K562 (cell line): ENCODE results near the gene SGK1. TPM values are rescaled to one million over a fixed set of nuclear protein-coding genes. Genes with fewer than 3 reads are reported as not detected.

Experiments used
- BRD9 ChIP-seq: fragments of 450-650 bp; IDR thresholded peaks from 2 replicates; pipeline ENCODE4 v1.6.1; 2018; ENCODE audit warnings: low read depth; ENCODE audit not compliant: partially characterized antibody
- CCNT2 ChIP-seq: IDR thresholded peaks from 2 replicates; pipeline ENCODE4 v1.6.1; 2011; ENCODE audit warnings: borderline replicate concordance, low read depth, mild to moderate bottlenecking, moderate library complexity, mixed read lengths, low read length; ENCODE audit not compliant: insufficient read length; ENCODE audit errors: extremely low read depth
- CREB1 ChIP-seq, 2 experiments: sonication (generic) in 1 of 2; formaldehyde crosslinking in 1 of 2; IDR thresholded peaks; 2 replicates each; pipeline versions ENCODE4 v1.6.1 to v1.8.0; 2012 to 2022; ENCODE audit warnings: inconsistent platforms in 1 of 2, mild to moderate bottlenecking in 1 of 2, missing genetic modification reagents in 1 of 2, moderate library complexity in 1 of 2
- E2F1 ChIP-seq: sonication (generic); formaldehyde crosslinking; IDR thresholded peaks from 2 replicates; pipeline ENCODE4 v1.8.1; 2023; ENCODE audit warnings: mild to moderate bottlenecking, missing genetic modification reagents, moderate library complexity
- MCM3 ChIP-seq: fragments of 450-650 bp; IDR thresholded peaks from 2 replicates; pipeline ENCODE4 v1.6.1; 2016
- NCOA1 ChIP-seq: fragments of 450-650 bp; IDR thresholded peaks from 2 replicates; pipeline ENCODE4 v1.6.1; 2016; ENCODE audit warnings: low read depth
- SOX6 ChIP-seq: fragments of 450-650 bp; IDR thresholded peaks from 2 replicates; pipeline ENCODE4 v1.6.1; 2014; ENCODE audit warnings: mild to moderate bottlenecking
- SRSF3 ChIP-seq: fragments of 200-400 bp; formaldehyde crosslinking; IDR thresholded peaks from 2 replicates; pipeline ENCODE4 v1.6.1; 2016; ENCODE audit warnings: mild to moderate bottlenecking, low read length, moderate library complexity; ENCODE audit not compliant: insufficient read depth
- STAT6 ChIP-seq: sonication (generic); formaldehyde crosslinking; IDR thresholded peaks from 2 replicates; pipeline ENCODE4 v1.8.1; 2023; ENCODE audit warnings: mild to moderate bottlenecking, missing genetic modification reagents
- ZBTB17 ChIP-seq: fragments of 450-650 bp; formaldehyde crosslinking; IDR thresholded peaks from 2 replicates; pipeline ENCODE4 v1.4.0; 2020; ENCODE audit warnings: mild to moderate bottlenecking
- ZFP91 ChIP-seq: sonication (generic); formaldehyde crosslinking; IDR thresholded peaks from 2 replicates; pipeline ENCODE4 v1.8.0; 2022; ENCODE audit warnings: mild to moderate bottlenecking, missing genetic modification reagents
- ZNF143 ChIP-seq: sonication (generic); formaldehyde crosslinking; IDR thresholded peaks from 2 replicates; pipeline ENCODE4 v1.9.0; 2022; ENCODE audit warnings: mild to moderate bottlenecking, missing genetic modification reagents
- ZNF639 ChIP-seq, 2 experiments: fragments of 200-800 bp in 1 of 2; sonication (Bioruptor generic) in 1 of 2; sonication (generic) in 1 of 2; formaldehyde crosslinking in 1 of 2; IDR thresholded peaks in 1 of 2; conservative IDR thresholded peaks in 1 of 2; 2 replicates each; pipeline versions ENCODE4 v1.5.0 to v1.6.1; 2016 to 2020; ENCODE audit warnings: missing compliant biosample characterization in 1 of 2, missing genetic modification characterization in 1 of 2, missing genetic modification reagents in 1 of 2
- ZNF75A ChIP-seq: fragments of 450-650 bp; formaldehyde crosslinking; IDR thresholded peaks from 2 replicates; pipeline ENCODE4 v1.4.0; 2020; ENCODE audit warnings: mild to moderate bottlenecking
- polyA plus RNA-seq, 8 experiments: library from polyadenylated mRNA; depleted of rRNA in 4 of 8; stranded (reverse) in 5 of 8; unstranded in 3 of 8; fragments of >200 nt; fragmentation: Nextera tagmentation in 2 of 8; fragmentation: Illumina TruSeq in 1 of 8; extraction: Ambion mirVana in 2 of 8; extraction: Trizol in 1 of 8; gene quantifications; 2 replicates each; pipeline versions ENCODE4 v1.2.1 to v1.2.3, GENCODE V29; 2011 to 2014; ENCODE audit warnings: inconsistent platforms in 1 of 8, missing spikeins in 1 of 8
- total RNA-seq, 7 experiments: library from RNA; depleted of rRNA in 6 of 7; stranded (reverse); fragments of >200 nt in 6 of 7; fragmentation: Illumina TruSeq in 2 of 7; extraction: Trizol in 2 of 7; gene quantifications; 2 replicates each; pipeline versions ENCODE4 v1.2.1 to v1.2.3, GENCODE V29; 2011 to 2021; ENCODE audit warnings: low replicate concordance in 1 of 7
- TF ChIP-seq, protein P1 (sequence below), 2 experiments: fragments of 450-650 bp; IDR thresholded peaks; 2 replicates each; pipeline ENCODE4 v1.6.1; 2016
- TF ChIP-seq, protein P2 (sequence below): fragments of 250-450 bp; sonication (Bioruptor Pico); IDR thresholded peaks from 2 replicates; pipeline ENCODE4 v1.4.0; 2020; ENCODE audit warnings: borderline replicate concordance

SGK1 gene
- total and polyA plus RNA-seq, 9 of the 15 experiments (the other 6 are each of a cell fraction or from before 2014, with no cell fraction given), result 3.5 to 7.2 (median 3.9) TPM

DNA sequence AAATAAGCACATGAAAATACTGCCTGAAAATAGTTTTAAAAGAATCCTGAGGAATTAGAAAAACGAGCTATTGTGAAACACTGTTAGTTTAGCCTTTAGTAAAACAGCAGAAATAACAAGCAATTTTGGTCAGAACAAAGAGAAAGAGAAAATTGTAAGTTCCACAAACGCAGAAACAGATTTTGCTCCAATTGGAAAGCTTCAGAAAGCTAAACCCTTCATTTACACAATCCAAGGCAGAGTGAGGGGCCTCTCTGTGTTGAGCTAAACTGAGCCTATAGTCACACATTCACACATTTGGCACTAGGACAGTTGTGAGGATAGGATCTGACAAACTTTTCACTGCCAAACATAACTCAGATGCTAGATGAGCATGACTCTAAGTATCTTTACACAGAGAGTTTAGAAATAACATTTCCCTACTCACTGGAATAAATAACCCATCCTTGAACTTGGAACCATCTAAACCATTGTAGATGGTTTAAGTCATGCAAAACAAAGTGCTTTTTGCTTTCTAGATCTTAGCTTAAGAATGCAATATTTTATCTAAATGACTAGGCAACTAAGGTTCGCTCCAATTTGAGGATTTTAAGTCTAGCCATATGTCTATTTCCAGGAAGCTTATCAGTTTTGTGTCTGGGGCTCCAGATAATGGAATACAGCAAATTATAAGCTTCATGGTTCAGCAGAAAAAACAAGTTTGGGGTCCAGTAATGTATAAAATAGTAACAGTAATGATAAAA, 122.6 kb downstream of the SGK1 start (continued):
- TF ChIP-seq ZFP91 (CRISPR knock-in tag), result no peak
- no peak for TF ChIP-seq CREB1 (IDR thresholded peaks at IDR 0.05)
- no peak for TF ChIP-seq CREB1 (CRISPR knock-in tag; IDR thresholded peaks at IDR 0.05)
- no peak for TF ChIP-seq STAT6 (CRISPR knock-in tag)
- TF ChIP-seq E2F1 (CRISPR knock-in tag), result no peak
- no peak for TF ChIP-seq ZNF143 (CRISPR knock-in tag)
- TF ChIP-seq NCOA1, result peak; percentile 64; the same call in 1 of the 2 replicates
- TF ChIP-seq SOX6, result peak; percentile 91
- peak; percentile 38 for TF ChIP-seq BRD9
- no peak for TF ChIP-seq MCM3
- no peak for TF ChIP-seq SRSF3
- peak; percentile 61 for TF ChIP-seq CCNT2
- TF ChIP-seq ZBTB17, result no peak
- TF ChIP-seq ZNF639 (CRISPR knock-in tag; conservative IDR thresholded peaks at IDR 0.05 in 1 of 2, IDR thresholded peaks at IDR 0.05 in 1 of 2), result peak in 1 of 2 experiments; percentile 81; a peak in 1 of 4 replicates
- TF ChIP-seq, protein P1, sequence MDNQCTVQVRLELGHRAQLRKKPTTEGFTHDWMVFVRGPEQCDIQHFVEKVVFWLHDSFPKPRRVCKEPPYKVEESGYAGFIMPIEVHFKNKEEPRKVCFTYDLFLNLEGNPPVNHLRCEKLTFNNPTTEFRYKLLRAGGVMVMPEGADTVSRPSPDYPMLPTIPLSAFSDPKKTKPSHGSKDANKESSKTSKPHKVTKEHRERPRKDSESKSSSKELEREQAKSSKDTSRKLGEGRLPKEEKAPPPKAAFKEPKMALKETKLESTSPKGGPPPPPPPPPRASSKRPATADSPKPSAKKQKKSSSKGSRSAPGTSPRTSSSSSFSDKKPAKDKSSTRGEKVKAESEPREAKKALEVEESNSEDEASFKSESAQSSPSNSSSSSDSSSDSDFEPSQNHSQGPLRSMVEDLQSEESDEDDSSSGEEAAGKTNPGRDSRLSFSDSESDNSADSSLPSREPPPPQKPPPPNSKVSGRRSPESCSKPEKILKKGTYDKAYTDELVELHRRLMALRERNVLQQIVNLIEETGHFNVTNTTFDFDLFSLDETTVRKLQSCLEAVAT (IDR thresholded peaks at IDR 0.05), result no peak
- TF ChIP-seq ZNF75A, result no peak
- TF ChIP-seq, protein P2, sequence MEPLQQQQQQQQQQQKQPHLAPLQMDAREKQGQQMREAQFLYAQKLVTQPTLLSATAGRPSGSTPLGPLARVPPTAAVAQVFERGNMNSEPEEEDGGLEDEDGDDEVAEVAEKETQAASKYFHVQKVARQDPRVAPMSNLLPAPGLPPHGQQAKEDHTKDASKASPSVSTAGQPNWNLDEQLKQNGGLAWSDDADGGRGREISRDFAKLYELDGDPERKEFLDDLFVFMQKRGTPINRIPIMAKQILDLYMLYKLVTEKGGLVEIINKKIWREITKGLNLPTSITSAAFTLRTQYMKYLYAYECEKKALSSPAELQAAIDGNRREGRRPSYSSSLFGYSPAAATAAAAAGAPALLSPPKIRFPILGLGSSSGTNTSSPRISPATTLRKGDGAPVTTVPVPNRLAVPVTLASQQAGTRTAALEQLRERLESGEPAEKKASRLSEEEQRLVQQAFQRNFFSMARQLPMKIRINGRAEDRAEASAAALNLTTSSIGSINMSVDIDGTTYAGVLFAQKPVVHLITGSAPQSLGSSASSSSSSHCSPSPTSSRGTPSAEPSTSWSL, result no peak
